ENCODE results near the gene TBC1D22A.

Gene TBC1D22A

GRCh38 chr22:47198801-47199251 is 436.4 kb downstream of the TBC1D22A start:
- in situ Hi-C loops (cut with HindIII; ENCODE audit: low pct_ligation_motif_present, low sequenced_read_pairs): no loop called here
- TF ChIP-seq, protein P1, sequence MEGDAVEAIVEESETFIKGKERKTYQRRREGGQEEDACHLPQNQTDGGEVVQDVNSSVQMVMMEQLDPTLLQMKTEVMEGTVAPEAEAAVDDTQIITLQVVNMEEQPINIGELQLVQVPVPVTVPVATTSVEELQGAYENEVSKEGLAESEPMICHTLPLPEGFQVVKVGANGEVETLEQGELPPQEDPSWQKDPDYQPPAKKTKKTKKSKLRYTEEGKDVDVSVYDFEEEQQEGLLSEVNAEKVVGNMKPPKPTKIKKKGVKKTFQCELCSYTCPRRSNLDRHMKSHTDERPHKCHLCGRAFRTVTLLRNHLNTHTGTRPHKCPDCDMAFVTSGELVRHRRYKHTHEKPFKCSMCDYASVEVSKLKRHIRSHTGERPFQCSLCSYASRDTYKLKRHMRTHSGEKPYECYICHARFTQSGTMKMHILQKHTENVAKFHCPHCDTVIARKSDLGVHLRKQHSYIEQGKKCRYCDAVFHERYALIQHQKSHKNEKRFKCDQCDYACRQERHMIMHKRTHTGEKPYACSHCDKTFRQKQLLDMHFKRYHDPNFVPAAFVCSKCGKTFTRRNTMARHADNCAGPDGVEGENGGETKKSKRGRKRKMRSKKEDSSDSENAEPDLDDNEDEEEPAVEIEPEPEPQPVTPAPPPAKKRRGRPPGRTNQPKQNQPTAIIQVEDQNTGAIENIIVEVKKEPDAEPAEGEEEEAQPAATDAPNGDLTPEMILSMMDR (IDR thresholded peaks at IDR 0.05; ENCODE audit: low read depth, low read length, missing control alignments): no peak
- no peak for DNase-seq
- no peak overlapping the region for H3K4me3 ChIP-seq (ENCODE audit: low read depth, low read length)
- no peak overlapping the region for H3K27ac ChIP-seq
- no peaks in the 10 kb centered on the region for H3K36me3 ChIP-seq (replicated peaks)
- no peaks in the 10 kb centered on the region for H3K27me3 ChIP-seq (replicated peaks)

GRCh38 chr22:47199261-47199978 is 437.0 kb downstream of the TBC1D22A start:
- Histone ChIP-seq H3K27ac (no peak overlapping the region), H3K36me3 (replicated peaks) (no peaks in the 10 kb centered on the region), H3K27me3 (replicated peaks) (no peaks in the 10 kb centered on the region), H3K4me3 (ENCODE audit: low read depth, low read length) (no peak overlapping the region)
- no peak for DNase-seq
- TF ChIP-seq, protein P1 (IDR thresholded peaks at IDR 0.05; ENCODE audit: low read depth, low read length, missing control alignments): no peak
- in situ Hi-C loops (cut with HindIII; ENCODE audit: low pct_ligation_motif_present, low sequenced_read_pairs): no loop called here

GRCh38 chr22:47199979-47200272 is 437.5 kb downstream of the TBC1D22A start:
- no peak for DNase-seq
- no peak overlapping the region for H3K4me3 ChIP-seq (ENCODE audit: low read depth, low read length)
- H3K27ac ChIP-seq: no peak overlapping the region
- TF ChIP-seq, protein P1 (IDR thresholded peaks at IDR 0.05; ENCODE audit: low read depth, low read length, missing control alignments): no peak
- no peaks in the 10 kb centered on the region for H3K27me3 ChIP-seq (replicated peaks)
- in situ Hi-C loops (cut with HindIII; ENCODE audit: low pct_ligation_motif_present, low sequenced_read_pairs): no loop called here
- no peaks in the 10 kb centered on the region for H3K36me3 ChIP-seq (replicated peaks)

- TF ChIP-seq, protein P1 (IDR thresholded peaks at IDR 0.05; ENCODE audit: low read depth, low read length, missing control alignments): no peak
- no peaks in the 10 kb centered on the region for H3K27me3 ChIP-seq (replicated peaks)
- no peak for DNase-seq
- in situ Hi-C loops (cut with HindIII; ENCODE audit: low pct_ligation_motif_present, low sequenced_read_pairs): no loop called here
- no peak overlapping the region for H3K27ac ChIP-seq
- no peaks in the 10 kb centered on the region for H3K36me3 ChIP-seq (replicated peaks)
- no peak overlapping the region for H3K4me3 ChIP-seq (ENCODE audit: low read depth, low read length)
Measured at GRCh38 chr22:47200273-47201051, 438.0 kb downstream of the TBC1D22A start.

GRCh38 chr22:47201186-47201995 is 438.9 kb downstream of the TBC1D22A start:
- no peak for DNase-seq
- in situ Hi-C loops (cut with HindIII; ENCODE audit: low pct_ligation_motif_present, low sequenced_read_pairs): no loop called here
- Histone ChIP-seq H3K27me3 (replicated peaks) (no peaks in the 10 kb centered on the region), H3K27ac (no peak overlapping the region), H3K4me3 (ENCODE audit: low read depth, low read length) (no peak overlapping the region), H3K36me3 (replicated peaks) (no peaks in the 10 kb centered on the region)
- TF ChIP-seq, protein P1 (IDR thresholded peaks at IDR 0.05; ENCODE audit: low read depth, low read length, missing control alignments): no peak
